HG03025 (cell line): Measurements from ENCODE around the gene PCDHB13.
"Not testable (repeated sequence)": the region's sequence is repeated elsewhere in the genome, so short reads cannot be mapped to it uniquely, and the experiment has no call there.

Source experiments
- ATAC-seq: cut with Tn5 transposase; IDR thresholded peaks from one replicate; pipeline ENCODE4 v1.9.1; 2021; ENCODE audit warnings: mild to moderate bottlenecking, moderate library complexity; ENCODE audit not compliant: unreplicated experiment, low FRiP score

The PCDHB13 gene

DNA sequence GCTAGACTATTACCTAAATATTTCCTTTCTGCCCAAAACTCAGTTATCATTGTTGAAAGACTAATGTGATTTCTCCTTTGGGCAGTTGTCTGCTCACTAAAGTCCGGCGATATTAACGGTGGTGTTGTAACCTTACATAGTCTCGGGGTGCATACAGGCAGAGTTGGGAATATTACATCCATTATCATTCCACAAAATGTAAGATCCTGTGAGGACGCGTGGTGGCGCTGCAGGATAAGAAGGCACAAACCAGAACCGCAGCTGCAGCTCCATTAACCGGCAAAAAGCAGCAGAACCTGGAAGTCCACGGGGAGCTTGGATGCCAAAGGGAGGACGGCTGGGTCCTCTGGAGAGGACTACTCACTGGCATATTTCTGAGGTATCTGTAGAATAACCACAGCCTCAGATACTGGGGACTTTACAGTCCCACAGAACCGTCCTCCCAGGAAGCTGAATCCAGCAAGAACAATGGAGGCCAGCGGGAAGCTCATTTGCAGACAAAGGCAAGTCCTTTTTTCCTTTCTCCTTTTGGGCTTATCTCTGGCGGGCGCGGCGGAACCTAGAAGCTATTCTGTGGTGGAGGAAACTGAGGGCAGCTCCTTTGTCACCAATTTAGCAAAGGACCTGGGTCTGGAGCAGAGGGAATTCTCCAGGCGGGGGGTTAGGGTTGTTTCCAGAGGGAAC, at the start of gene PCDHB13:
PCDHB13 (plus strand) TSS at position 264 of the 684 bp plus-strand sequence; CDS start at position 469, 205 bp downstream.
- ATAC-seq: not testable (repeated sequence)

DNA sequence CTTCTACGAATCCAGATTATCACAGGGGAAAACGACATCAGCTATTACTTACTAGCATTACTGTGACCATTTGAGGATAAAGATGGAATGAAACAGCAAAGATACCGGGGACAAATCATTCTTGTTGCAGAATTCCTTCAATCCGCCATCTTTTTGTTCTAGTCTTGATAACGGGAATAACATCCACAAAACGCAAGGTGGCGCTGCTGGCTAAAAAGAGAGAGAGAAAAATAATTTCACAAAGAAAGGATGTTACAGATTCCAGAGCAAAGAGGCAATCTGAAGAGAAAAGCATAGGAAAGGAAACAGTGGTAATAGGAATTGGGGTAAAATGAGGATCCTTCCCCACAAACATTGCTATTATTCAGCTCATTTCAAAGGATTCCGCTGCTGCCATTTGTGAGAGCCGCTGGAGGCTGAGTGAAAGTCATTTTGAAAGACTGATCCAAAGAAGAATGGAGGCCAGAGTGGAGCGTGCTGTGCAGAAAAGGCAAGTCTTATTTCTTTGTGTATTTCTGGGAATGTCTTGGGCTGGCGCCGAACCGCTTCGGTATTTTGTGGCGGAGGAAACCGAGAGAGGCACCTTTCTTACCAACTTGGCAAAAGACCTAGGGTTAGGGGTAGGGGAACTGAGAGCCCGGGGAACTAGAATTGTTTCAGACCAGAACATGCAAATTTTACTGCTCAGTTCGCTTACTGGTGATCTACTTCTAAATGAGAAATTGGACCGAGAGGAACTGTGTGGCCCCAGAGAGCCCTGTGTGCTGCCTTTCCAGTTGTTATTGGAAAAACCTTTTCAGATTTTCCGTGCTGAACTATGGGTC, 41.1 kb upstream of the PCDHB13 start, which contains the start of gene PCDHB7:
PCDHB7 (plus strand) TSS at position 264 of the 824 bp plus-strand sequence; CDS start at position 456, 192 bp downstream.
- ATAC-seq: no peak

DNA sequence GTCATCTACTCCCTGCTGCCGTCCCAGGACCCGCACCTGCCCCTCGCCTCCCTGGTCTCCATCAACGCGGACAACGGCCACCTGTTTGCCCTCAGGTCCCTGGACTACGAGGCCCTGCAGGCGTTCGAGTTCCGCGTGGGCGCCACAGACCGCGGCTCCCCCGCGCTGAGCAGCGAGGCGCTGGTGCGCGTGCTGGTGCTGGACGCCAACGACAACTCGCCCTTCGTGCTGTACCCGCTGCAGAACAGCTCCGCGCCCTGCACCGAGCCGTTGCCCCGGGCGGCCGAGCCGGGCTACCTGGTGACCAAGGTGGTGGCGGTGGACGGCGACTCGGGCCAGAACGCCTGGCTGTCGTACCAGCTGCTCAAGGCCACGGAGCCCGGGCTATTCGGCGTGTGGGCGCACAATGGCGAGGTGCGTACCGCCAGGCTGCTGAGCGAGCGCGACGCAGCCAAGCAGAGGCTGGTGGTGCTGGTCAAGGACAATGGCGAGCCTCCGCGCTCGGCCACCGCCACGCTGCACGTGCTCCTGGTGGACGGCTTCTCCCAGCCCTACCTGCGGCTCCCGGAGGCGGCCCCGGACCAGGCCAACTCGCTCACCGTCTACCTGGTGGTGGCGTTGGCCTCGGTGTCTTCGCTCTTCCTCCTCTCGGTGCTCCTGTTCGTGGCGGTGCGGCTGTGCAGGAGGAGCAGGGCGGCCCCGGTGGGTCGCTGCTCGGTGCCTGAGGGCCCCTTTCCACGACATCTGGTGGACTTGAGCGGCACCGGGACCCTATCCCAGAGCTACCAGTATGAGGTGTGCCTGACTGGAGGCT, 39.2 kb upstream of the PCDHB13 start:
- not testable (repeated sequence) for ATAC-seq

DNA sequence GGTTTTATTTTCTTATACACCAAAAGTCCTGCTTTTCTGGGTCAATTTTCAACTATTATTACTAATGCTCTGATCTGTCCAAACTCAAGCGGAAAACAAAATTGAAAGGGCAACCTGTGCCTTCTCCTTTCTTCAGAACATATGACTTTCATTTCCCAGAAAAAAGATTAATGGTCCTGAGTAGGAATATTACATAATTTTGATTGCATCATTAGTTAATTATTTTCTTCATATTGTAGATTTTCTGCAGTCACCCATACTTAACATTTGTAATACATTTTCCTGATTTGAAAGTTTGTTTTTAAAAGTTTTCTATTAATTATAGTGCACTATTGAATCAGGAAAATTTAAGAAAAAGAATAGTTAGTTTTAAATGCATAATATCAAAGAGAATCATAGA, 37.8 kb upstream of the PCDHB13 start:
- no peak for ATAC-seq

DNA sequence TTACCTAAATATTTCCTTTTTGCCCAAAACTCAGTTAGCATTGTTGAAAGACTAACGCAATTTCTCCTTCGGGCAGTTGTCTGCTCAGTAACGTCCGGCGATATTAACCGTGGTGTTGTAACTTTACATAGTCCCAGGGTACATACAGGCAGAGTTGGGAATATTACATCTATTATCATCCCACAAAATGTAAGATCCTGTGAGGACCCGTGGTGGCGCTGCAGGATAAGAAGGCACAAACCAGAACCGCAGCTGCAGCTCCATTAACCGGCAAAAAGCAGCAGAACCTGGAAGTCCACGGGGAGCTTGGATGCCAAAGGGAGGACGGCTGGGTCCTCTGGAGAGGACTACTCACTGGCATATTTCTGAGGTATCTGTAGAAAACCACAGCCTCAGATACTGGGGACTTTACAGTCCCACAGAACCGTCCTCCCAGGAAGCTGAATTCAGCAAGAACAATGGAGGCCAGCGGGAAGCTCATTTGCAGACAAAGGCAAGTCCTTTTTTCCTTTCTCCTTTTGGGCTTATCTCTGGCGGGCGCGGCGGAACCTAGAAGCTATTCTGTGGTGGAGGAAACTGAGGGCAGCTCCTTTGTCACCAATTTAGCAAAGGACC, 36.0 kb upstream of the PCDHB13 start, which contains the start of gene PCDHB8:
PCDHB8 (plus strand) TSS at position 214 of the 615 bp plus-strand sequence; CDS start at position 459, 245 bp downstream.
- not testable (repeated sequence) for ATAC-seq

DNA sequence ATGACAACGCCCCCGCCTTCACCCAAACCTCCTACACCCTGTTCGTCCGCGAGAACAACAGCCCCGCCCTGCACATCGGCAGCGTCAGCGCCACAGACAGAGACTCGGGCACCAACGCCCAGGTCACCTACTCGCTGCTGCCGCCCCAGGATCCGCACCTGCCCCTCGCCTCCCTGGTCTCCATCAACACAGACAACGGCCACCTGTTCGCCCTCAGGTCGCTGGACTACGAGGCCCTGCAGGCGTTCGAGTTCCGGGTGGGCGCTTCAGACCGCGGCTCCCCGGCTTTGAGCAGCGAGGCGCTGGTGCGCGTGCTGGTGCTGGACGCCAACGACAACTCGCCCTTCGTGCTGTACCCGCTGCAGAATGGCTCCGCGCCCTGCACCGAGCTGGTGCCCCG, 34.3 kb upstream of the PCDHB13 start:
- ATAC-seq: not testable (repeated sequence)

DNA sequence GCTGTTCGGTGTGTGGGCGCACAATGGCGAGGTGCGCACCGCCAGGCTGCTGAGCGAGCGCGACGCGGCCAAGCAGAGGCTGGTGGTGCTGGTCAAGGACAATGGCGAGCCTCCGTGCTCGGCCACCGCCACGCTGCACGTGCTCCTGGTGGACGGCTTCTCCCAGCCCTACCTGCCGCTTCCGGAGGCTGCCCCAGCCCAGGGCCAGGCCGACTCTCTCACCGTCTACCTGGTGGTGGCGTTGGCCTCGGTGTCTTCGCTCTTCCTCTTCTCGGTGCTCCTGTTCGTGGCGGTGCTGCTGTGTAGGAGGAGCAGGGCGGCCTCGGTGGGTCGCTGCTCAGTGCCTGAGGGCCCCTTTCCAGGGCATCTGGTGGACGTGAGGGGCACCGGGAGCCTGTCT, 33.8 kb upstream of the PCDHB13 start:
- not testable (repeated sequence) for ATAC-seq

DNA sequence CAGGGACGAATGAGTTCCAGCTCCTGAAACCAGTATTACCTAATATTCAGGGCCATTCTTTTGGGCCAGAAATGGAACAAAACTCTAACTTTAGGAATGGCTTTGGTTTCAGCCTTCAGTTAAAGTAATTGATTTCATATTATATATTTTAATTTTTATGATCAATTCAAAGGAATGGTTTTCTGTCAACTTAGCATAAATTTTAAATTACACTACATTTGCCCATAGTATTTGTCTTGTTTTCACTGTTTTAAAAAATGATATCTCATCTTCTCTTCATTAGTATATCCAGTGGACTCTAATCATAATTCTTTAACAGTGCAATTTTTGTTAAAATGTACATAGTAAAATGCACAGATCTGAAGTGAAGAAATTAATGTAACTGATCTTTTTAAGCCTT, 33.4 kb upstream of the PCDHB13 start:
- no peak for ATAC-seq

DNA sequence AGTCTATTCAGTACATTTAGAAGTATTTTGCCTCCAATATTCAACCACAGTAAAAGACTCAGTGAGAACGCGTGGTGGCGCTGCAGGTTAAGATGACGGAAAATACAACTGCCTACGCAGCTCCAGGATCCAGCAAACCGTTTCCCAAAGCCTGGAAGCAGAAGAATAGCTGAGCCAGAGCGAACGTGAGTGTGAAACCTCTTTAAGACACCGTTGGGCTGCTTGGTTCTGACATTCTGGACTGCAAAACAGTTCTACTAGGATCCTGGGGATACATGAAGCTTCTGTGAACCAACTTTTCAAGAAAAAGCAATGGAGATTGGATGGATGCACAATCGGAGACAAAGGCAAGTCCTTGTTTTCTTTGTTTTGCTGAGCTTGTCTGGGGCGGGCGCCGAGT, 31.5 kb upstream of the PCDHB13 start, which contains the start of gene PCDHB16:
PCDHB16 (plus strand) TSS at position 140 of the 400 bp plus-strand sequence; CDS start at position 313, 173 bp downstream.
- ATAC-seq: no peak

DNA sequence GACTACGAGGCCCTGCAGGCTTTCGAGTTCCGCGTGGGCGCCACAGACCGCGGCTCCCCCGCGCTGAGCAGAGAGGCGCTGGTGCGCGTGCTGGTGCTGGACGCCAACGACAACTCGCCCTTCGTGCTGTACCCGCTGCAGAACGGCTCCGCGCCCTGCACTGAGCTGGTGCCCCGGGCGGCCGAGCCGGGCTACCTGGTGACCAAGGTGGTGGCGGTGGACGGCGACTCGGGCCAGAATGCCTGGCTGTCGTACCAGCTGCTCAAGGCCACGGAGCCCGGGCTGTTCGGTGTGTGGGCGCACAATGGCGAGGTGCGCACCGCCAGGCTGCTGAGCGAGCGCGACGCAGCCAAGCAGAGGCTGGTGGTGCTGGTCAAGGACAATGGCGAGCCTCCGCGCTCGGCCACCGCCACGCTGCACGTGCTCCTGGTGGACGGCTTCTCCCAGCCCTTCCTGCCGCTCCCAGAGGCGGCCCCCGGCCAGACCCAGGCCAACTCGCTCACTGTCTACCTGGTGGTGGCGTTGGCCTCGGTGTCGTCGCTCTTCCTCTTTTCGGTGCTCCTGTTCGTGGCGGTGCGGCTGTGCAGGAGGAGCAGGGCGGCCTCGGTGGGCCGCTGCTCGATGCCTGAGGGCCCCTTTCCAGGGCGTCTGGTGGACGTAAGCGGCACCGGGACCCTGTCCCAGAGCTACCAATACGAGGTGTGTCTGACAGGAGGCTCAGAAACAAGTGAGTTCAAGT, 29.4 kb upstream of the PCDHB13 start:
- ATAC-seq: not testable (repeated sequence)

DNA sequence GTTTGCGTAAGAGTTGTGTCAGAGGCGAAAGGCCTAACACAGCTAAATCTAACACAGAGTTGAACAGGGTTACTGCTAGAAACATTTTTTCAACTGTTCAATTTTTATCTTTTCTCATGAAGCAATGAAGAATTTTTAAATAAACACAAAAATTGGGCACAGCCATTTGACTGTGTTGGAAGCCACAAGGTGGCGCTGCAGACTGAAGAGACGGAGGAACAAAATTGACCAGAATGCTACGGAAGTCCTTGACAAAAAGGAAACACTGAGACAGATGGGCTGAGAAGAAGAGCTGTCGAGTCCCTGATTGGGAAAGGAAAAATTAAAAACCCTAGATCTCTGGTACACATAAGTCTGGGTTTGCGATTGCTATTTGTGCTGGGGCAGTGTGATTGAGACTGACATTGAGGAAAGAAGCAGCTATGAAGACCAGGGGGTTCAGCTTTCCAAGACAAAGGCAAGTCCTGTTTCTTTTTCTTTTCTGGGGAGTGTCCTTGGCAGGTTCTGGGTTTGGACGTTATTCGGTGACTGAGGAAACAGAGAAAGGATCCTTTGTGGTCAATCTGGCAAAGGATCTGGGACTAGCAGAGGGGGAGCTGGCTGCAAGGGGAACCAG, 26.7 kb upstream of the PCDHB13 start, which contains the start of gene PCDHB9:
PCDHB9 (plus strand) TSS at position 265 of the 616 bp plus-strand sequence; CDS start at position 423, 158 bp downstream.
- no peak for ATAC-seq

DNA sequence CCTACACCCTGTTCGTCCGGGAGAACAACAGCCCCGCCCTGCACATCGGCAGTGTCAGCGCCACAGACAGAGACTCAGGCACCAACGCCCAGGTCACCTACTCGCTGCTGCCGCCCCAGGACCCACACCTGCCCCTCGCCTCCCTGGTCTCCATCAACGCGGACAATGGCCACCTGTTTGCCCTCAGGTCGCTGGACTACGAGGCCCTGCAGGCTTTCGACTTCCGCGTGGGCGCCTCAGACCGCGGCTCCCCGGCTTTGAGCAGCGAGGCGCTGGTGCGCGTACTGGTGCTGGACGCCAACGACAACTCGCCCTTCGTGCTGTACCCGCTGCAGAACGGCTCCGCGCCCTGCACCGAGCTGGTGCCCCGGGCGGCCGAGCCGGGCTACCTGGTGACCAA, 25.0 kb upstream of the PCDHB13 start:
- ATAC-seq: not testable (repeated sequence)

DNA sequence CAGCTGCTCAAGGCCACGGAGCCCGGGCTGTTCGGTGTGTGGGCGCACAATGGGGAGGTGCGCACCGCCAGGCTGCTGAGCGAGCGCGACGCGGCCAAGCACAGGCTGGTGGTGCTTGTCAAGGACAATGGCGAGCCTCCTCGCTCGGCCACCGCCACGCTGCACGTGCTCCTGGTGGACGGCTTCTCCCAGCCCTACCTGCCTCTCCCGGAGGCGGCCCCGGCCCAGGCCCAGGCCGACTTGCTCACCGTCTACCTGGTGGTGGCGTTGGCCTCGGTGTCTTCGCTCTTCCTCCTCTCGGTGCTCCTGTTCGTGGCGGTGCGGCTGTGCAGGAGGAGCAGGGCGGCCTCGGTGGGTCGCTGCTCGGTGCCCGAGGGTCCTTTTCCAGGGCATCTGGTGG, 24.6 kb upstream of the PCDHB13 start:
- not testable (repeated sequence) for ATAC-seq

DNA sequence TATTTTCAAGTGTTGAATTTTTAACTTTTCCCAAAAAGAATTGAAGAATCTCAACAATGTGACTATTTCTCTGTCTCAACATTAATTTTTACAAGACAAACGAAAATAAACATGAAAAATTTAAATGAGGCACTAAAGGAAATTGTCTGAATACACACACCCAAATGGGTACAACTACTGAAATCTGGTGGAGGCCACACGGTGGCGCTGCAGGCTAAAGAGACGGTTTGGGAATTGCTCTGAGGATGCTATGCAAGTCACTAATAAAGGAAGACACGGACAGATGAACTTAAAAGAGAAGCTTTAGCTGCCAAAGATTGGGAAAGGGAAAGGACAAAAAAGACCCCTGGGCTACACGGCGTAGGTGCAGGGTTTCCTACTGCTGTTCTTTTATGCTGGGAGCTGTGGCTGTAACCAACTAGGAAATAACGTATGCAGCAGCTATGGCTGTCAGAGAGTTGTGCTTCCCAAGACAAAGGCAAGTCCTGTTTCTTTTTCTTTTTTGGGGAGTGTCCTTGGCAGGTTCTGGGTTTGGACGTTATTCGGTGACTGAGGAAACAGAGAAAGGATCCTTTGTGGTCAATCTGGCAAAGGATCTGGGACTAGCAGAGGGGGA, 21.5 kb upstream of the PCDHB13 start, which contains the start of gene PCDHB10:
PCDHB10 (plus strand) TSS at position 244 of the 616 bp plus-strand sequence; CDS start at position 444, 200 bp downstream.
- ATAC-seq: no peak

DNA sequence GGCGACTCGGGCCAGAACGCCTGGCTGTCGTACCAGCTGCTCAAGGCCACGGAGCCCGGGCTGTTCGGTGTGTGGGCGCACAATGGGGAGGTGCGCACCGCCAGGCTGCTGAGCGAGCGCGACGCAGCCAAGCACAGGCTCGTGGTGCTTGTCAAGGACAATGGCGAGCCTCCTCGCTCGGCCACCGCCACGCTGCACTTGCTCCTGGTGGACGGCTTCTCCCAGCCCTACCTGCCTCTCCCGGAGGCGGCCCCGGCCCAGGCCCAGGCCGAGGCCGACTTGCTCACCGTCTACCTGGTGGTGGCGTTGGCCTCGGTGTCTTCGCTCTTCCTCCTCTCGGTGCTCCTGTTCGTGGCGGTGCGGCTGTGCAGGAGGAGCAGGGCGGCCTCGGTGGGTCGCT, 19.4 kb upstream of the PCDHB13 start:
- ATAC-seq: not testable (repeated sequence)

DNA sequence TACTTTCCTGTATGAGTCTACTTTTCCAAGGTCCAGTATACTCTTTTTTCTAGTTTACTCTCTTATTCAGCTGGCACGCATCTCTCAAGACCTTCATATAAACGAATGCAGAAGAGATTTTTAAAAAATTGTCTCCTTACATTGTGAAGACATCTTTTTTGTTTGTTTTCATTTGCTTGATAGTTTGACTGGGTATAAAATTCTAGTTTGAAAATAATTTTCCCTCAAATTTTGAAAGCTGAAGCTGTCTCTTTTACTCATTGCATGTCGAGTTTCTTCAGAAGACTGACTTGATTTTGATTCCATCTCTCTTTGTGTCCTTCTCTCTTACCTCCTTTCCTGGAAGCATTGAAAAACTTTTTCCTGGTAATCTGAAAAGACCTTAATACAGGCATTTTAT, 17.4 kb upstream of the PCDHB13 start:
- ATAC-seq: no peak

DNA sequence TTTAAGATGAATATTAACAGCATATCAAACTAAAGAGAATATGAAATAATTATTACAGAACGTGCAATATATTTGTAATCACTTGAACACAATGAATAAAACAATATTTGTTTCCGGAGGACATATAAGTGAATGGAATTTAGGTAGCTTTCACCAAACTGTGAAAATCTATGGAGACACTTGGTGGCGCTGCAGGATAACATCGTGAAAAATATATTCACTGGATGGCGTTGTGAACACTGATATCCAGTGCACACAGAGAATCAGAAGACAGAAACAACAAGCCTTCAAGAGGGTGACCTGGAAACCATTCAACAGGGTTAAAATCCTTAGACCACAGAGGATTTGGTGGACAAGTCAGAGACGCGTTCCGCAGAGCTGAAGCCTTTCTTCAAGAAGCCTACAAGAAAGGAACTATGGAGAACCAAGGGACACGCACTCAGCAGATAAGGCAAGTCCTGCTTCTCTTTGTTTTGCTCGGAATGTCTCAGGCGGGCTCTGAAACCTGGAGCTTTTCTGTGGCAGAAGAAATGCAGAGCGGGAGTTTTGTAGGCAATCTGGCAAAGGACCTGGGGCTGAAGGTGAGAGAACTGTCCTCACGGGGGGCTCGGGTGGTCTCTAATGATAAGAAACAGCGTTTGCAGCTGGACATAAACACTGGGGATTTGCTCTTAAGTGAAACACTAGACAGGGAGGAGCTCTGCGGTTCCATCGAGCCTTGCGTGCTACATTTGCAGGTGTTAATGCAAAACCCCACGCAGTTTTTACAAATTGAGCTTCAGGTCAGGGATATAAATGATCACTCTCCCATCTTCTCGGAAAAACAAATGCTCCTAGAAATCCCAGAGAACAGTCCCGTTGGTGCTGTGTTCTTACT, 14.1 kb upstream of the PCDHB13 start, which contains the start of gene PCDHB11:
PCDHB11 (plus strand) TSS at position 269 of the 877 bp plus-strand sequence; CDS start at position 417, 148 bp downstream.
- no peak for ATAC-seq
